ENCODE results near the gene ZBTB20.

DNA sequence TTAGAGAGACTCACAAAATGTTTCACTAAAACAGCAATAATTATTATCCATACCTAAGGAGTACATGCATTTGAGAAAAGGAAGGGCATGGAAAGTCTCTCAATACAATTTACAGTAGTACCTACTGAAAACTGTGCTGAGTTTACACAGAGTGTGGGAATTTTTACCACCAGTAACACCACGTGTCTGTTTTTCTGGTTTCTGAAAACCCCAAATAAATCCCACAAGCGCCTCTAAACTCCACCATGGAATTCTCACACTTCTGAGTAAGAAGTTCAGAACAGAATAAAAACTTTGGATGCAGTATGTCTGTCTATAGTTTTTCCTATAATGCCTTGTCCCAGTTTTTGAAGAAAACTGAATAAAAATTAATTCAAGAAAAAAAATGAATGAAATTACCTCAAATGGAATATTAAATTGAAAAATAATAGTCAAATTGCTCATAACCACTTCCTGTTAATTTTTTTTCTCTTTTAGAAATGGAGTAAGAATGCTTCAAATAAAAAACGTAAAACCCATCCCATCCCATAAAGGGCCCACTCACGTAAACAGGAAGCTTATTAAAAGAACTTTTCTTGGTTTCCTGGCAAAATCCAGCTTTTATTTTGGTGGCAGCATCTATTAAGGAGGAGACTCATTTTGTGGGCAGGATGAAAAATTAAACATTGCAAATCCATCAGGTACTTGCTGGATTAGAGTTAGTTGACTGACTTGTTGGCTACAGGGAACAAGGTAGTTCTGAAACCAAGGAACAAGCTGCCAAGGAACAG, 475.2 kb downstream of the ZBTB20 start:
- TF ChIP-seq ZFP30 (CRISPR knock-in tag; IDR thresholded peaks at IDR 0.05) (no peak), TOX (CRISPR knock-in tag; IDR thresholded peaks at IDR 0.05; ENCODE audit: borderline replicate concordance) (no peak), GLIS3 (CRISPR knock-in tag; IDR thresholded peaks at IDR 0.05) (no peak), PPARA (CRISPR knock-in tag; IDR thresholded peaks at IDR 0.05; ENCODE audit: borderline replicate concordance) (no peak), ARNTL (CRISPR knock-in tag; IDR thresholded peaks at IDR 0.05; ENCODE audit: borderline replicate concordance, low read depth) (no peak), CREB5 (CRISPR knock-in tag; IDR thresholded peaks at IDR 0.05; ENCODE audit: low read depth) (no peak), ZC3H10 (CRISPR knock-in tag; IDR thresholded peaks at IDR 0.05) (no peak), ISL1 (CRISPR knock-in tag; IDR thresholded peaks at IDR 0.05) (no peak)
- TF ChIP-seq, protein P1, sequence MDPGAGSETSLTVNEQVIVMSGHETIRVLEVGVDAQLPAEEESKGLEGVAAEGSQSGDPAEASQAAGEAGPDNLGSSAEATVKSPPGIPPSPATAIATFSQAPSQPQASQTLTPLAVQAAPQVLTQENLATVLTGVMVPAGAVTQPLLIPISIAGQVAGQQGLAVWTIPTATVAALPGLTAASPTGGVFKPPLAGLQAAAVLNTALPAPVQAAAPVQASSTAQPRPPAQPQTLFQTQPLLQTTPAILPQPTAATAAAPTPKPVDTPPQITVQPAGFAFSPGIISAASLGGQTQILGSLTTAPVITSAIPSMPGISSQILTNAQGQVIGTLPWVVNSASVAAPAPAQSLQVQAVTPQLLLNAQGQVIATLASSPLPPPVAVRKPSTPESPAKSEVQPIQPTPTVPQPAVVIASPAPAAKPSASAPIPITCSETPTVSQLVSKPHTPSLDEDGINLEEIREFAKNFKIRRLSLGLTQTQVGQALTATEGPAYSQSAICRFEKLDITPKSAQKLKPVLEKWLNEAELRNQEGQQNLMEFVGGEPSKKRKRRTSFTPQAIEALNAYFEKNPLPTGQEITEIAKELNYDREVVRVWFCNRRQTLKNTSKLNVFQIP (CRISPR knock-in tag; IDR thresholded peaks at IDR 0.05; ENCODE audit: borderline replicate concordance, low read depth): no peak
- TF ChIP-seq, protein P2, sequence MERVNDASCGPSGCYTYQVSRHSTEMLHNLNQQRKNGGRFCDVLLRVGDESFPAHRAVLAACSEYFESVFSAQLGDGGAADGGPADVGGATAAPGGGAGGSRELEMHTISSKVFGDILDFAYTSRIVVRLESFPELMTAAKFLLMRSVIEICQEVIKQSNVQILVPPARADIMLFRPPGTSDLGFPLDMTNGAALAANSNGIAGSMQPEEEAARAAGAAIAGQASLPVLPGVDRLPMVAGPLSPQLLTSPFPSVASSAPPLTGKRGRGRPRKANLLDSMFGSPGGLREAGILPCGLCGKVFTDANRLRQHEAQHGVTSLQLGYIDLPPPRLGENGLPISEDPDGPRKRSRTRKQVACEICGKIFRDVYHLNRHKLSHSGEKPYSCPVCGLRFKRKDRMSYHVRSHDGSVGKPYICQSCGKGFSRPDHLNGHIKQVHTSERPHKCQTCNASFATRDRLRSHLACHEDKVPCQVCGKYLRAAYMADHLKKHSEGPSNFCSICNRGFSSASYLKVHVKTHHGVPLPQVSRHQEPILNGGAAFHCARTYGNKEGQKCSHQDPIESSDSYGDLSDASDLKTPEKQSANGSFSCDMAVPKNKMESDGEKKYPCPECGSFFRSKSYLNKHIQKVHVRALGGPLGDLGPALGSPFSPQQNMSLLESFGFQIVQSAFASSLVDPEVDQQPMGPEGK (CRISPR knock-in tag; IDR thresholded peaks at IDR 0.05; ENCODE audit: borderline replicate concordance): no peak

Measured in SK-N-SH treated with all-trans-retinoic acid at 6 μM for 48 hours (cell line).